GM18951 (cell line): ENCODE data around the gene TXNDC2.

Source experiments
- POLR2A ChIP-seq: IDR thresholded peaks from 4 replicates; pipeline ENCODE4 v1.6.1; 2011; ENCODE audit warnings: mild to moderate bottlenecking; ENCODE audit not compliant: insufficient read length, insufficient read depth; ENCODE audit errors: extremely low read depth
- in situ Hi-C: fragments of 300-500 bp; cut with MboI; formaldehyde crosslinking; loops from one replicate; pipeline ENCODE4 v1.12.0; 2022; ENCODE audit warnings: low sequenced_read_pairs, mixed read lengths, inconsistent platforms; ENCODE audit not compliant: unreplicated experiment

TXNDC2 gene

GRCh38 chr18:9930299-9930884 is 44.6 kb downstream of the TXNDC2 start:
- TF ChIP-seq POLR2A, result no peak
- in situ Hi-C loops, result no loop called here

GRCh38 chr18:9931146-9931545 is 45.4 kb downstream of the TXNDC2 start:
- in situ Hi-C loops, result no loop called here
- no peak for TF ChIP-seq POLR2A

DNA sequence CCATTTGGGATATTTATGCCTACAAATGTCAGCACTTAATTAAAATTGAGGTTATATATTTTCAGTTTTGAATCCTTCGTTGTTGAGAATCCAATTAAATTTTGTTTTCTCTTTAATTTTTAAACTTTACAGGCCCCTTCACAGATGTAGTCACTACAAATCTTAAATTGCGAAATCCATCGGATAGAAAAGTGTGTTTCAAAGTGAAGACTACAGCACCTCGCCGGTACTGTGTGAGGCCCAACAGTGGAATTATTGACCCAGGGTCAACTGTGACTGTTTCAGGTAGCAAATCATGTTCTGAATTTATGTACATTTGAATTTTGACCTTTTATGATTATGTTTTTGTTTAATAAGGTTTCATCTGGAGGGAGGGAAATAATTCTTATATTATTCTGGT is 45.9 kb downstream of the TXNDC2 start:
- no peak for TF ChIP-seq POLR2A
- in situ Hi-C loops, result no loop called here

- in situ Hi-C loops, result no loop called here
- no peak for TF ChIP-seq POLR2A
These were observed 48.1 kb downstream of the TXNDC2 start for GRCh38 chr18:9933865-9934264.

DNA sequence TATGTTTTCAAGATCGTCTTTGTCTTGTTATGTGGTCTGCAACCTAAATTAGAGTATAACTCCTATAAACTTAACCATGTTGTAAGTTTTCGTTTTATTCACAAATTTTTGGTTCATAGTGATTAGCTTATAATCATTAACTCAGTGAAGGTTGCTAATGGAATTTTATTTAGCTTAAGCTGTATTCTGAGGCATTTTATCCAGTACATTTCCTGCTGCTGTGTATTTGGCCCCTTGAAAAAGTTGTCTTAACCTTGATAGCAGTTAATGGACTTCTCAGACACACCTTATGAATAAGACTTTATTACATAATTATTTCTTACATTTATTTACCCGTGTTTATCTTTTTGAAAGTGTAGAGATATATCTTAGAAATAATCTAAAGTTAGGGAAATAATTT is 48.5 kb downstream of the TXNDC2 start:
- no peak for TF ChIP-seq POLR2A
- in situ Hi-C loops, result no loop called here
